A549 (cell line): ENCODE data around the gene LIPF. TPM values are rescaled to one million over a fixed set of nuclear protein-coding genes. Genes with fewer than 3 reads are reported as not detected.

Source experiments
- ATAC-seq, 2 experiments: fragments of 200-7000 bp in 1 of 2; fragments of >200 bp in 1 of 2; cut with Nextera tagmentation in 1 of 2; cut with Tn5 transposase in 1 of 2; 3 replicates each; pipeline versions ENCODE4 v1.8.0 to v1.9.1; 2018 to 2020; ENCODE audit warnings: mild to moderate bottlenecking in 1 of 2, moderate library complexity in 1 of 2
- CTCF ChIA-PET: fragments of 300-600 bp; sonication (Branson Sonifier 250); formaldehyde crosslinking; extraction: SDS; loops from one replicate; lab custom pipeline; 2021; ENCODE audit warnings: antibody characterized with exemption, inconsistent platforms; lab: Yijun Ruan, JAX
- POLR2A ChIA-PET: fragments of 350-600 bp; formaldehyde crosslinking; extraction: SDS; loops from one replicate; lab custom pipeline; 2021; ENCODE audit warnings: antibody characterized with exemption, inconsistent platforms; lab: Yijun Ruan, JAX
- DNase-seq, 2 experiments: peaks; one replicate each; pipeline versions ENCODE4 v3.0.0 to v3.0.0-alpha.2; 2011 to 2016; ENCODE audit warnings: low read depth in 1 of 2, low spot score in 1 of 2
- FAIRE-seq: peaks from 2 replicates; lab custom pipeline; 2011; peaks lifted over from hg19 to GRCh38; lab: Jason Lieb, UNC
- H3K27ac ChIP-seq, 2 experiments: fragments of >200 bp; sonication (Bioruptor Twin); formaldehyde crosslinking; 3 replicates each; pipeline ENCODE4 v1.5.1; 2016 to 2017
- H3K4me1 ChIP-seq: fragments of >200 bp; sonication (Bioruptor Twin); formaldehyde crosslinking; 3 replicates; pipeline ENCODE4 v1.6.1; 2016
- H3K4me2 ChIP-seq: fragments of >200 bp; sonication (Bioruptor Twin); formaldehyde crosslinking; 3 replicates; pipeline ENCODE4 v1.6.1; 2016
- H3K4me3 ChIP-seq: fragments of >200 bp; sonication (Bioruptor Twin); formaldehyde crosslinking; 3 replicates; pipeline ENCODE4 v1.5.1; 2016
- H3K9me3 ChIP-seq: fragments of >200 bp; sonication (Bioruptor Twin); formaldehyde crosslinking; 3 replicates; pipeline ENCODE4 v1.6.1; 2016
- ATOH8 ChIP-seq: fragments of 250-450 bp; sonication (Bioruptor Pico); IDR thresholded peaks from 2 replicates; pipeline ENCODE4 v1.5.0; 2020; ENCODE audit warnings: low read depth, mild to moderate bottlenecking, moderate library complexity
- BCL3 ChIP-seq: fragments of >200 bp; sonication (Bioruptor Twin); formaldehyde crosslinking; IDR thresholded peaks from 3 replicates; pipeline ENCODE4 v1.6.1; 2016
- BHLHE40 ChIP-seq: IDR thresholded peaks from 2 replicates; pipeline ENCODE4 v1.6.1; 2012; ENCODE audit warnings: low read depth, low read length, inconsistent platforms
- CBX2 ChIP-seq: fragments of 200-600 bp; sonication (generic); IDR thresholded peaks from 2 replicates; pipeline ENCODE4 v1.6.1; 2016; ENCODE audit warnings: low read depth, mild to moderate bottlenecking, borderline replicate concordance
- CBX8 ChIP-seq: fragments of 200-600 bp; sonication (generic); IDR thresholded peaks from 2 replicates; pipeline ENCODE4 v1.6.1; 2016
- CEBPB ChIP-seq, 2 experiments: fragments of >200 bp in 1 of 2; sonication (Bioruptor Twin) in 1 of 2; formaldehyde crosslinking in 1 of 2; IDR thresholded peaks; 2 replicates each; pipeline ENCODE4 v1.6.1; 2012 to 2016
- CHD2 ChIP-seq: fragments of 150-350 bp; IDR thresholded peaks from 2 replicates; pipeline ENCODE4 v1.6.1; 2014; ENCODE audit warnings: low read length; ENCODE audit not compliant: partially characterized antibody
- EHMT2 ChIP-seq: fragments of 200-600 bp; sonication (generic); IDR thresholded peaks from 2 replicates; pipeline ENCODE4 v1.6.1; 2016; ENCODE audit warnings: antibody characterized with exemption, low read depth, mild to moderate bottlenecking, moderate library complexity
- ELK1 ChIP-seq: fragments of 150-350 bp; IDR thresholded peaks from 2 replicates; pipeline ENCODE4 v1.6.1; 2014; ENCODE audit warnings: low read depth, mild to moderate bottlenecking, low read length
- EP300 ChIP-seq, 2 experiments: fragments of >200 bp; sonication (Bioruptor Twin); formaldehyde crosslinking; IDR thresholded peaks; 2 replicates in 1 of 2; 3 replicates in 1 of 2; pipeline ENCODE4 v1.6.1; 2016 to 2017
- FOSL2 ChIP-seq, 2 experiments: fragments of 450-650 bp in 1 of 2; fragments of >200 bp in 1 of 2; sonication (Bioruptor Twin) in 1 of 2; formaldehyde crosslinking; IDR thresholded peaks; 2 replicates each; pipeline versions ENCODE4 v1.5.0 to v1.6.1; 2016 to 2020; ENCODE audit warnings: mild to moderate bottlenecking in 1 of 2, moderate library complexity in 1 of 2
- GATA3 ChIP-seq: IDR thresholded peaks from 2 replicates; pipeline ENCODE4 v1.6.1; 2012; ENCODE audit warnings: borderline replicate concordance
- HDAC2 ChIP-seq: fragments of 200-600 bp; sonication (generic); IDR thresholded peaks from 2 replicates; pipeline ENCODE4 v1.6.1; 2016
- HEYL ChIP-seq: fragments of 250-450 bp; sonication (Bioruptor Pico); IDR thresholded peaks from 2 replicates; pipeline ENCODE4 v1.8.0; 2021; ENCODE audit warnings: mild to moderate bottlenecking, moderate library complexity
- HMGXB4 ChIP-seq: fragments of 250-450 bp; sonication (Bioruptor Pico); IDR thresholded peaks from 2 replicates; pipeline ENCODE4 v1.5.0; 2021; ENCODE audit warnings: mild to moderate bottlenecking, moderate library complexity, borderline replicate concordance
- HOXA7 ChIP-seq: fragments of 250-450 bp; sonication (Bioruptor Pico); IDR thresholded peaks from 2 replicates; pipeline ENCODE4 v1.5.0; 2020; ENCODE audit warnings: mild to moderate bottlenecking, moderate library complexity
- JUNB ChIP-seq: fragments of >200 bp; sonication (Bioruptor Twin); formaldehyde crosslinking; IDR thresholded peaks from 2 replicates; pipeline ENCODE4 v1.6.1; 2016
- MAFK ChIP-seq: fragments of 450-650 bp; IDR thresholded peaks from 2 replicates; pipeline ENCODE4 v1.6.1; 2014; ENCODE audit not compliant: partially characterized antibody
- MAZ ChIP-seq: fragments of 150-350 bp; IDR thresholded peaks from 2 replicates; pipeline ENCODE4 v1.6.1; 2014; ENCODE audit warnings: antibody characterized with exemption, low read depth, low read length, borderline replicate concordance
- MYC ChIP-seq: IDR thresholded peaks from 2 replicates; pipeline ENCODE4 v1.6.1; 2012; ENCODE audit warnings: mild to moderate bottlenecking, inconsistent platforms, low read length, improper control_type of control experiment, borderline replicate concordance
- PHF8 ChIP-seq: fragments of 200-600 bp; sonication (generic); IDR thresholded peaks from 2 replicates; pipeline ENCODE4 v1.6.1; 2016; ENCODE audit warnings: low read depth, mild to moderate bottlenecking, antibody characterized with exemption, moderate library complexity, borderline replicate concordance
- POLR2AphosphoS2 ChIP-seq: conservative IDR thresholded peaks from 2 replicates; pipeline ENCODE4 v1.6.1; 2012; ENCODE audit warnings: low read length, improper control_type of control experiment, inconsistent platforms
- RARB ChIP-seq: fragments of 250-450 bp; sonication (Bioruptor Pico); IDR thresholded peaks from 2 replicates; pipeline ENCODE4 v1.8.0; 2021; ENCODE audit warnings: mild to moderate bottlenecking, moderate library complexity
- REST ChIP-seq: fragments of 200-600 bp; sonication (generic); IDR thresholded peaks from 2 replicates; pipeline ENCODE4 v1.6.1; 2016; ENCODE audit warnings: antibody characterized with exemption, mild to moderate bottlenecking, moderate library complexity
- RNF2 ChIP-seq: fragments of 200-600 bp; sonication (generic); IDR thresholded peaks from 2 replicates; pipeline ENCODE4 v1.6.1; 2016; ENCODE audit warnings: low read depth, mild to moderate bottlenecking, antibody characterized with exemption, moderate library complexity, borderline replicate concordance
- TFCP2L1 ChIP-seq: fragments of 250-450 bp; sonication (Bioruptor Pico); IDR thresholded peaks from 2 replicates; pipeline ENCODE4 v1.5.0; 2021; ENCODE audit warnings: mild to moderate bottlenecking
- TP53 ChIP-seq: fragments of 250-450 bp; sonication (Bioruptor Pico); IDR thresholded peaks from 2 replicates; pipeline ENCODE4 v1.5.0; 2021; ENCODE audit warnings: mild to moderate bottlenecking, moderate library complexity
- USF2 ChIP-seq: fragments of 450-650 bp; IDR thresholded peaks from 2 replicates; pipeline ENCODE4 v1.6.1; 2014; ENCODE audit warnings: antibody characterized with exemption
- ZNF302 ChIP-seq: fragments of 250-450 bp; sonication (Bioruptor Pico); IDR thresholded peaks from 2 replicates; pipeline ENCODE4 v1.9.0; 2021; ENCODE audit warnings: inconsistent platforms, mild to moderate bottlenecking, moderate library complexity
- ZSCAN20 ChIP-seq: fragments of 250-450 bp; sonication (Bioruptor Pico); IDR thresholded peaks from 2 replicates; pipeline ENCODE4 v1.8.0; 2022; ENCODE audit warnings: mild to moderate bottlenecking, moderate library complexity
- polyA plus RNA-seq, 4 experiments: library from polyadenylated mRNA; depleted of rRNA in 3 of 4; stranded (reverse); fragments of >200 nt; fragmentation: RNase III in 1 of 4; extraction: RNeasy Plus Mini Kit Qiagen cat#74134 plus additional on column Dnase treatment in 1 of 4; gene quantifications; 2 replicates in 3 of 4; 3 replicates in 1 of 4; pipeline ENCODE4 v1.2.3, GENCODE V29; 2011 to 2017
- TF ChIP-seq, protein P1 (sequence below): IDR thresholded peaks from 2 replicates; pipeline ENCODE4 v1.6.1; 2012

The LIPF gene
- polyA plus RNA-seq, 2 of the 4 experiments (the other 2 are of a cell fraction): not detected

DNA sequence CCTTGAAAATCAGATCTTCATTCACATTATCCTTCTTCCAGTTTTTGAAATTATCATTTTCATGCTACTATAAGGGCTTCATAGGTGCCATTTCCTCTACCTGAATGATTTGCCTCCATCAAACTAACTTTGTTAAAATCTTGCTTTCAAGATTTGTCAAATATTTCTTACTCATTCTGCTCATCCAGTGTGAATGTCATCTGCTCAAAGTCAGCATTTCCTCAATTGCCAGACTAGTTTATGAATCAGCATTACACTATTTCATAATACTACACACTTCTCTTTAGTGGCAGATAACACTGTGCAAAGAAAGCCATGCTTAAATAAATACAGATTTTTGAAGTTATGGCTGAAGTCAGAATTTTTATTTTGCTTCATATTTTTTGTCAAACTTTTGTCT is 21.3 kb upstream of the LIPF start:
- H3K4me1 ChIP-seq: peaks cover 13% of the 10 kb centered on the region
- peak overlapping the region; percentile 6 for H3K4me2 ChIP-seq
- peaks cover 8% of the 10 kb centered on the region; the same call in 2 of the 3 replicates for H3K9me3 ChIP-seq
- POLR2A ChIA-PET: no interaction called here
- CTCF ChIA-PET: no interaction called here
- no peak overlapping the region for H3K4me3 ChIP-seq
- ATAC-seq (peak in 1 of 2 experiments; percentile 61; a peak in 2 of 6 replicates), FAIRE-seq (peak; percentile 36), DNase-seq (peak in 1 of 2 experiments; percentile 11)
- H3K27ac ChIP-seq: peak overlapping the region; percentile 11 to 46; a peak in 2 of 6 replicates
- TF ChIP-seq PHF8 (no peak), RARB (CRISPR knock-in tag) (no peak), POLR2AphosphoS2 (no peak), HMGXB4 (CRISPR knock-in tag) (no peak), CEBPB (IDR thresholded peaks at IDR 0.05) (peak; percentile 14 to 37; a peak in 2 of 4 replicates), ZSCAN20 (CRISPR knock-in tag) (no peak), EP300 (IDR thresholded peaks at IDR 0.05) (no peak), RNF2 (no peak), USF2 (no peak), ATOH8 (CRISPR knock-in tag) (no peak), MYC (no peak), HDAC2 (no peak), TP53 (CRISPR knock-in tag) (no peak), ZNF302 (CRISPR knock-in tag) (no peak), ELK1 (no peak), FOSL2 (IDR thresholded peaks at IDR 0.05) (peak; percentile 30; the same call in 1 of the 2 replicates), FOSL2 (CRISPR knock-in tag; IDR thresholded peaks at IDR 0.05) (no peak), MAFK (peak; percentile 18), MAZ (no peak), BHLHE40 (no peak), HOXA7 (no peak), CHD2 (no peak), JUNB (peak; percentile 55; the same call in 1 of the 2 replicates), BCL3 (no peak), CBX2 (no peak), TFCP2L1 (CRISPR knock-in tag) (no peak), REST (no peak), GATA3 (no peak), CBX8 (no peak), EHMT2 (no peak), HEYL (CRISPR knock-in tag) (no peak)
- TF ChIP-seq, protein P1, sequence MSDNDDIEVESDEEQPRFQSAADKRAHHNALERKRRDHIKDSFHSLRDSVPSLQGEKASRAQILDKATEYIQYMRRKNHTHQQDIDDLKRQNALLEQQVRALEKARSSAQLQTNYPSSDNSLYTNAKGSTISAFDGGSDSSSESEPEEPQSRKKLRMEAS: no peak
